ENCODE measurements around the gene PTPRA. TPM values are rescaled to one million over a fixed set of nuclear protein-coding genes. Genes with fewer than 3 reads are reported as not detected.

PTPRA gene
- total RNA-seq, 1 donor from 2014 or later = 80.2 TPM

- DNase-seq (ENCODE audit: extremely low spot score, unreplicated experiment) = no peak
- Mint-ChIP-seq H3K27ac (ENCODE audit: unreplicated experiment) (no peak overlapping the region), H3K9me3 (ENCODE audit: unreplicated experiment) (no peaks in the 10 kb centered on the region), H3K27me3 (ENCODE audit: unreplicated experiment) (no peaks in the 10 kb centered on the region), H3K4me3 (ENCODE audit: unreplicated experiment) (no peak overlapping the region), H3K4me1 (ENCODE audit: unreplicated experiment) (peaks cover 3% of the 10 kb centered on the region), H3K36me3 (ENCODE audit: unreplicated experiment) (peaks cover 8% of the 10 kb centered on the region)
- TF ChIP-seq CTCF (IDR thresholded peaks at IDR 0.05) = no peak
Measured at GRCh38 chr20:2851086-2851485, 22.2 kb upstream of the PTPRA start.

- no peak for DNase-seq (ENCODE audit: extremely low spot score, unreplicated experiment)
- H3K9me3 Mint-ChIP-seq (ENCODE audit: unreplicated experiment) = no peaks in the 10 kb centered on the region
- no peaks in the 10 kb centered on the region for H3K27me3 Mint-ChIP-seq (ENCODE audit: unreplicated experiment)
- H3K27ac Mint-ChIP-seq (ENCODE audit: unreplicated experiment) = no peak overlapping the region
- H3K4me3 Mint-ChIP-seq (ENCODE audit: unreplicated experiment) = no peak overlapping the region
- H3K36me3 Mint-ChIP-seq (ENCODE audit: unreplicated experiment) = peaks cover 8% of the 10 kb centered on the region
- no peak for TF ChIP-seq CTCF (IDR thresholded peaks at IDR 0.05)
- no peaks in the 10 kb centered on the region for H3K4me1 Mint-ChIP-seq (ENCODE audit: unreplicated experiment)
Measured at GRCh38 chr20:2858591-2858990, 14.7 kb upstream of the PTPRA start.

GRCh38 chr20:2859330-2860121, 13.8 kb upstream of the PTPRA start:
- no peaks in the 10 kb centered on the region for H3K4me1 Mint-ChIP-seq (ENCODE audit: unreplicated experiment)
- TF ChIP-seq CTCF (IDR thresholded peaks at IDR 0.05) = no peak
- H3K9me3 Mint-ChIP-seq (ENCODE audit: unreplicated experiment) = no peaks in the 10 kb centered on the region
- H3K27me3 Mint-ChIP-seq (ENCODE audit: unreplicated experiment) = no peaks in the 10 kb centered on the region
- no peak for DNase-seq (ENCODE audit: extremely low spot score, unreplicated experiment)
- H3K36me3 Mint-ChIP-seq (ENCODE audit: unreplicated experiment) = peaks cover 8% of the 10 kb centered on the region
- no peak overlapping the region for H3K4me3 Mint-ChIP-seq (ENCODE audit: unreplicated experiment)
- H3K27ac Mint-ChIP-seq (ENCODE audit: unreplicated experiment) = no peak overlapping the region

GRCh38 chr20:2864626-2865025, 8.7 kb upstream of the PTPRA start:
- H3K9me3 Mint-ChIP-seq (ENCODE audit: unreplicated experiment) = no peaks in the 10 kb centered on the region
- H3K4me1 Mint-ChIP-seq (ENCODE audit: unreplicated experiment) = peaks cover 18% of the 10 kb centered on the region
- H3K4me3 Mint-ChIP-seq (ENCODE audit: unreplicated experiment) = no peak overlapping the region
- H3K36me3 Mint-ChIP-seq (ENCODE audit: unreplicated experiment) = peaks cover 20% of the 10 kb centered on the region
- no peak for DNase-seq (ENCODE audit: extremely low spot score, unreplicated experiment)
- no peak overlapping the region for H3K27ac Mint-ChIP-seq (ENCODE audit: unreplicated experiment)
- H3K27me3 Mint-ChIP-seq (ENCODE audit: unreplicated experiment) = no peaks in the 10 kb centered on the region
- no peak for TF ChIP-seq CTCF (IDR thresholded peaks at IDR 0.05)

- peaks cover 20% of the 10 kb centered on the region for H3K4me1 Mint-ChIP-seq (ENCODE audit: unreplicated experiment)
- H3K36me3 Mint-ChIP-seq (ENCODE audit: unreplicated experiment) = peaks cover 20% of the 10 kb centered on the region
- no peak overlapping the region for H3K4me3 Mint-ChIP-seq (ENCODE audit: unreplicated experiment)
Measured at GRCh38 chr20:2865101-2865500, 8.2 kb upstream of the PTPRA start.

More at GRCh38 chr20:2865101-2865500, 8.2 kb upstream of the PTPRA start:
- Mint-ChIP-seq H3K27ac (ENCODE audit: unreplicated experiment) (no peak overlapping the region), H3K9me3 (ENCODE audit: unreplicated experiment) (no peaks in the 10 kb centered on the region), H3K27me3 (ENCODE audit: unreplicated experiment) (no peaks in the 10 kb centered on the region)
- DNase-seq (ENCODE audit: extremely low spot score, unreplicated experiment) = no peak
- no peak for TF ChIP-seq CTCF (IDR thresholded peaks at IDR 0.05)
